ENCODE data around the gene GAP43. TPM values are rescaled to one million over a fixed set of nuclear protein-coding genes. Genes with fewer than 3 reads are reported as not detected.

GAP43 gene
- total and polyA plus RNA-seq, 12 donors: 0.32 to 23.2 (median 0.74) TPM; not detected in 3

DNA sequence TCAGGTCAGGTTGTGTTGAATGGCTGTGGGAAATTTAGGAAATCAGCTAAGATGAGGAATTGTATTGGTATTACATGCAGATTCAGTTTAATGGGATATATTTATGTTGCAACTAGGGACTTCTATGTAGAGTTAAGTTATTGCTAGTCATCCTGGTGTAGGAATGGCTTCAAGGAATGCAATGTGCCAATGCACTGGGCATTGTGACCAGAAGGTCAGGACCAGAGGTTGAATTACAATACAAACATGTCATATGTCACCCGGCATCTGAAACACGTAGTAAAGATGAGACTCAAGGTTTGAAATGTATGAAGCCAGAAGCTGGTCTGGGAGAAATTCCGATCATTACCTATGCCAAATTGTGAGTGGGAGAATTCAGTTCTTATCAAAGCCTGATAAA lies 11.7 kb upstream of the GAP43 start:
- Histone ChIP-seq H3K27me3 (peaks cover 3% of the 10 kb centered on the region), H3K4me3 (no peak overlapping the region), H3K9me3 (replicated peaks in 1 of 3) (no peaks in the 10 kb centered on the region), H3K4me1 (replicated peaks in 1 of 2) (no peaks in the 10 kb centered on the region), H3K36me3 (replicated peaks in 1 of 2) (no peaks in the 10 kb centered on the region), H3K27ac (no peak overlapping the region)
- DNase-seq: no peak
- TF ChIP-seq, protein P1, sequence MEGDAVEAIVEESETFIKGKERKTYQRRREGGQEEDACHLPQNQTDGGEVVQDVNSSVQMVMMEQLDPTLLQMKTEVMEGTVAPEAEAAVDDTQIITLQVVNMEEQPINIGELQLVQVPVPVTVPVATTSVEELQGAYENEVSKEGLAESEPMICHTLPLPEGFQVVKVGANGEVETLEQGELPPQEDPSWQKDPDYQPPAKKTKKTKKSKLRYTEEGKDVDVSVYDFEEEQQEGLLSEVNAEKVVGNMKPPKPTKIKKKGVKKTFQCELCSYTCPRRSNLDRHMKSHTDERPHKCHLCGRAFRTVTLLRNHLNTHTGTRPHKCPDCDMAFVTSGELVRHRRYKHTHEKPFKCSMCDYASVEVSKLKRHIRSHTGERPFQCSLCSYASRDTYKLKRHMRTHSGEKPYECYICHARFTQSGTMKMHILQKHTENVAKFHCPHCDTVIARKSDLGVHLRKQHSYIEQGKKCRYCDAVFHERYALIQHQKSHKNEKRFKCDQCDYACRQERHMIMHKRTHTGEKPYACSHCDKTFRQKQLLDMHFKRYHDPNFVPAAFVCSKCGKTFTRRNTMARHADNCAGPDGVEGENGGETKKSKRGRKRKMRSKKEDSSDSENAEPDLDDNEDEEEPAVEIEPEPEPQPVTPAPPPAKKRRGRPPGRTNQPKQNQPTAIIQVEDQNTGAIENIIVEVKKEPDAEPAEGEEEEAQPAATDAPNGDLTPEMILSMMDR (IDR thresholded peaks at IDR 0.05): no peak
- TF ChIP-seq POLR2A (IDR thresholded peaks at IDR 0.05): no peak
- 63 to 91% (median 88%) methylated on average over 3 of the region's 3 CpGs for WGBS, 4 donors
- intact Hi-C loops (cut with DNase I): no loop called here

GRCh38 chr3:115615001-115615814 lies 8.1 kb upstream of the GAP43 start:
- H3K36me3 ChIP-seq (replicated peaks in 1 of 2): no peaks in the 10 kb centered on the region
- no peaks in the 10 kb centered on the region for H3K9me3 ChIP-seq (replicated peaks in 1 of 3)
- H3K27me3 ChIP-seq: no peaks in the 10 kb centered on the region
- no peaks in the 10 kb centered on the region for H3K4me1 ChIP-seq (replicated peaks in 1 of 2)
- H3K4me3 ChIP-seq: no peak overlapping the region
- no peak for TF ChIP-seq POLR2A (IDR thresholded peaks at IDR 0.05)
- TF ChIP-seq, protein P1 (IDR thresholded peaks at IDR 0.05): no peak
- no peak for DNase-seq
- WGBS, 4 donors: 90 to 98% (median 90%) methylated on average over 2 of the region's 2 CpGs
- H3K27ac ChIP-seq: no peak overlapping the region
- intact Hi-C loops (cut with DNase I): no loop called here

GRCh38 chr3:115616461-115616860 lies 6.8 kb upstream of the GAP43 start:
- intact Hi-C loops (cut with DNase I): no loop called here
- Histone ChIP-seq H3K36me3 (replicated peaks in 1 of 2) (no peaks in the 10 kb centered on the region), H3K27me3 (no peaks in the 10 kb centered on the region), H3K4me3 (no peak overlapping the region), H3K9me3 (replicated peaks in 1 of 3) (no peaks in the 10 kb centered on the region), H3K4me1 (replicated peaks in 1 of 2) (no peaks in the 10 kb centered on the region), H3K27ac (no peak overlapping the region)
- 81 to 86% (median 84%) methylated on average over 4 of the region's 4 CpGs for WGBS, 4 donors
- TF ChIP-seq, protein P1 (IDR thresholded peaks at IDR 0.05): no peak
- no peak for TF ChIP-seq POLR2A (IDR thresholded peaks at IDR 0.05)
- DNase-seq: no peak

DNA sequence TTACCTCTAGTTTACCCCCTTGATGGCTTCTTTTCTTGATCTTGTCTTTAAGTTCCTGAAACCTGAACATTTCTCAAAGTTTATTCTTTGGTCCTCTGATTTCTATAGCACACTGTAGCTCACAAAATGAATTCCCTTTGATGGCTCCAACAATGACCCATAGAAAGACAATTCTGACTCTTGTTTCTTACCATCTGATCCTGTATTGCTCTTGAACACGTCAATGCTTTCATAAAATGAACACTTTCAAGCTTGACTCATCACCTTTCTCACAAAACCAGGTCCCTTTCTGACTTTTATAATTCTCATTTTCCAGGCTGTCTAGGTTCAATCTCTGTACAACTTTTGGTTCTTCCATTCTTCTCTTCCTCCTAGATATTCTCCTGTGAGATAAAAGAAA lies 5.7 kb upstream of the GAP43 start:
- 69 to 86% (median 83%) methylated on average over 1 of the region's 1 CpG for WGBS, 4 donors
- H3K4me3 ChIP-seq: no peak overlapping the region

More for the DNA sequence above, 5.7 kb upstream of the GAP43 start:
- intact Hi-C loops (cut with DNase I): no loop called here
- H3K4me1 ChIP-seq (replicated peaks in 1 of 2): no peaks in the 10 kb centered on the region
- H3K36me3 ChIP-seq (replicated peaks in 1 of 2): no peaks in the 10 kb centered on the region
- H3K9me3 ChIP-seq (replicated peaks in 1 of 3): no peaks in the 10 kb centered on the region
- H3K27ac ChIP-seq: no peak overlapping the region
- TF ChIP-seq, protein P1 (IDR thresholded peaks at IDR 0.05): no peak
- no peak for TF ChIP-seq POLR2A (IDR thresholded peaks at IDR 0.05)
- H3K27me3 ChIP-seq: no peaks in the 10 kb centered on the region
- DNase-seq: no peak

Data from adrenal gland (tissue), 12 donors.